ENCODE measurements around the gene MARCOL.
A peak's percentile ranks its signal among the peaks of the same experiment; 100 is the strongest.

The MARCOL gene, protein sequence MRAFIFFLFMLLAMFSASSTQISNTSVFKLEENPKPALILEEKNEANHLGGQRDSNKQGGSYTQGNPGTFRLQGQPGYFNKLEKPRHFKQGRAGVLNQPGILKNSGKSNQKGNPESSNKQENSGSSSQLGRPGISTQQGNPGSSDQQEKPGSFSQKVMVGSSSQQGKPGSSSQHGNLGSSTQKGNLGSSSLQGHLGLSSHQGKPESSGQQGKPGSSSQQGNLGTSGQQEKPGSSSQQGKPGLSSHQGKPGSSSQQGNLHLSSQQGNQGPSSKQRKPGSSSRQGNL

GRCh38 chr5:148238418-148238794 lies at the start of gene MARCOL:
MARCOL (plus strand) TSS chr5:148238525; CDS start chr5:148238598, 73 bp downstream.
- no peak for DNase-seq

- DNase-seq, result no peak
Observed at GRCh38 chr5:148191010-148191409, 47.3 kb upstream of the MARCOL start.

GRCh38 chr5:148193202-148193601 lies 45.1 kb upstream of the MARCOL start:
- DNase-seq, result no peak

GRCh38 chr5:148201151-148201550 lies 37.2 kb upstream of the MARCOL start:
- DNase-seq, result no peak

- DNase-seq, result no peak
Observed at GRCh38 chr5:148202531-148203203, 35.7 kb upstream of the MARCOL start, which contains the start of gene SPINK6. SPINK6 (plus strand) TSS chr5:148203042; CDS start chr5:148203097, 55 bp downstream.

DNA sequence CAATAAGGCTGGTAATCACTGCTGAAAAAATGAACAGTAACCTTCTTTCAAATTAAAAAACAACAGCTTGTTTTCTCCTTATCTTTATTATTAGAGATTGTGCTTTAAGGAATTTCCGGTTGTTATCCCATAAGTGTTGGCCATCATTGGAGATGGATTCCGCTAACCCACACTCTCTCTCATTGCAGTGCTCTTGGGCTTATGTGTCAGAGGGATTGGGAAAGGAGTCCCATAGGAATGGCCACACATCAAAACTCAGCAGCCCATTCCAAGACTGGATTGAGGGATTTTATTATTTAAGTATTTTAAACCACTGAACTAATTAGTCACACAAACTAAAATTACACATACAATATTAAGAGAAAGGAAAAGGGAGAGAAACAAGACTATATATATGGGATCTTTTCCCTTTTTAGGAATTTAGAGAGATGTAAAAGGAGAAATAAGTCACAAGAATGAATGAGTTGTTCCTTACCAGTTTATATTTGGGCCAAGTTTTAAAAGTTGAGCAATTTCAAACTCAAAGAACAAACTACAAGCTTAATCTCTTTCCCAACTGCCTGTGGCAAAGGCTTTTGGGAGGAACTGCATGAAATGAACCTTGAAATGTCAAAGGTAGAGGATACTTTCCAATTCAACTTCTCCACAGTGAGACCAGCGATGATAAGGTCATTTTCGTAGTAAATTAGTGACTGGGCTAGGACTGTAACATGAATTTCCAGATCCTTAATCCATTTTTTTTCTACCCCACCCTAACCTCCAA lies 33.1 kb upstream of the MARCOL start:
- no peak for DNase-seq

DNA sequence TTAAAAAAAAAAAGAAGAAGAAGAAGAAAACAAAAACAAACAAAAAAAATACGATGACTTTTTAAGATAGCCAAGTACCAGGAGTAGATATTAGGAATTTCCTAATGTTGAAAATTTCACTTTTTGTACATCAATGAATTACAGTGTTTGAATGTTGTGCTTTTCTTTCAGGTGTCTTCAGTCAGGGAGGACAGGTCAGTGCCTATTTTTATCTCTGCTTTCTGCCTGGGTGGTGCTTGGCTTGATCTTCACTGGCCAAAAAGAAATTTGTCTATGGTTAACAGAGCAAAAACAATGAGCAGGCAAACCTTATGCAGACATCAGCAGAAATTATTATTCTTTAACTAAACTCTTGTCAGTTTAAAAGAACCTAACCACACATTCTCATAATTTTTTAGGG lies 32.5 kb upstream of the MARCOL start:
- no peak for DNase-seq

- DNase-seq, result no peak
Observed at GRCh38 chr5:148206620-148207019, 31.7 kb upstream of the MARCOL start.

DNA sequence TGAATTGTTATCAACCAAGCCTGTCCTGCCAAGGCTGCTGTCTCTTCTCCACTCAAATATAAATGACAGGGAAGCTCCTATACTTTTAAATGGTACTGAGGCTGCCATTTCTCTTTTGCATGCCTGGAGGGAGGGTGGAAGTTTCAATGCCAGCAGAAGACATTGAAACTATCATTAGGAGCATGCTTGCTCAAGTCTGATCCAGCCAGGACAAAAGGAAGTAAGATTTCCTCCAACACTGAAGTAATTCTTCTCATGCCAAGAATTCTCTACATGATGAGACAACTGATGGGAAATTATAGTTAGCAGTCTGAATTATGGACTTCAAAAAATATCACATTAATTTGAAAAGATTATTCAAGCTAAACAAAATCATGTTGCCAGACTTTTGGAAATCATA lies 30.1 kb upstream of the MARCOL start:
- no peak for DNase-seq

- DNase-seq, result peak; percentile 75
Observed at GRCh38 chr5:148209151-148209770, 29.1 kb upstream of the MARCOL start.

- DNase-seq, result no peak
Observed at GRCh38 chr5:148214665-148215185, 23.6 kb upstream of the MARCOL start.

DNA sequence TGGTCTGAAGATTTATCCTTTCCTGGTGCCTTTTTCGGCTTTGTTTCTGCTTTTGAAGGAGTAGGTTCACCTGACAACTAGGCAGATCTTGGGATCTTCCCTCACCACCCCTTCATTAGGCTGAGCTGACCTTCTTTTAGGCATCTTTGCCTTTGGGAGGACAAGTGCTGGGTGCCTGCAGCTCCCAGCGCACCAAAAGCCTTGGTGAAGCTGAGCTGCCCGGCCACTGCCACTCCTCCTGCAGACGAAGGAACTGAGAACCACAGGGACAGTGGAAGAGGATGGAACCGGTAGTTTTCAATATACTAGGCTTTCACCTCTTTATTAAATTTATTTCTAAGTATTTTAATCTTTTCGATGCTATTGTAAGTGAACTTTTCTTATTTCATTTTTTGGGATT lies 16.8 kb upstream of the MARCOL start:
- no peak for DNase-seq

DNA sequence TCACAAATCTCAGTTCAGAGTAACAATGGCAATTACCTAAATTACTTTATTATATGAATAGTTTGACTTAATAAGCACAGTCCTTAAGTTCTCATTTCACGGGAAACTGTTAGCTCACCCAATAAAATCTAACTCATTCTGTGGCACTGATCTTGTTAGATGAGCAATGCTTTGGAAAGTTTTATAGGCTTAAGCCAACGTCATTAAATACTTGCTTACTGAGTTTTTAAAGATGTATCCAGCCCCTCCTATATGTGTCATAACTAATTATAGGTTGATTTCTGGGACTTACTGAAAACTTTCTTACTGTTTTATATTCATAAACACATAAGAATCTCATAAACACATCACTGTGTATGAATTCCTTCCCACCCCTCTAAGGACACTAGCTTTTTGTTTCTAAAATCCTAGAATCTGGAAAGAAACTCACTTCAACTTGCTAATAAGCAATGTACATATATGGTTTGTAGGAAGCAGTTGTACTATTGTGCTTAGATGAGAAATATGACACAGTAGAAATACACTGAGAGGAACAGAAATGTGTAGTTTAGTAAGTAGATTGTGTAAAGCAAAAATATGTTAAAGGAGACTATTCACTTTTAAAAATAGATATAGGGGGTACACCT lies 14.1 kb upstream of the MARCOL start:
- DNase-seq, result no peak

DNA sequence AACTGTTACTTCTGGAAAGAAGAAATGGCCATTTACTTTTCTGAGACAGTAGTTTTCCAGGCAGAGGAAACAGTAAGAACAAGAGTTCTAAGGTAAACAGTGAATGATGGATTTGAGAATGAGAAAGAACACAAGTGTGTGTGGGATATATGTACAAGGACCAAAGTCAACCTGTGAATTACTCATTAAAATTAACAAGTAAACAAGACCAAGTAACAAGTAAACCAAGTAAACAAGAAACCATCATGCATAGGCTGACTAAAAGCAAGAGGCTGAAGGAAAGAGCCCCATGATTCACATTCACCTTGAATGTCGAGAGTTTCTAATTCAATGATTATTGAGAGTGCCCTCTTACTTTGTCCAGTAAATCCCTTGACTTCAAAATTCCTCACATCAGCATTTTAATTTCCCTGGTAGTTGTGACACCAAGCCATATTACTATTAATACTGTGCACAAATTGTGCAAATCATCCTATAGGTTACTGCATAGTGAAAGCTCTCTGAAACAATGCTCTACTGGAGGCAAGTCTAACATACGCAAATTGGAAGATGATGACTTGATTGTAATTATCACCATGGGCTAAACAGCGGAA lies 9.8 kb upstream of the MARCOL start:
- no peak for DNase-seq

GRCh38 chr5:148229840-148230239 lies 8.5 kb upstream of the MARCOL start:
- no peak for DNase-seq

DNA sequence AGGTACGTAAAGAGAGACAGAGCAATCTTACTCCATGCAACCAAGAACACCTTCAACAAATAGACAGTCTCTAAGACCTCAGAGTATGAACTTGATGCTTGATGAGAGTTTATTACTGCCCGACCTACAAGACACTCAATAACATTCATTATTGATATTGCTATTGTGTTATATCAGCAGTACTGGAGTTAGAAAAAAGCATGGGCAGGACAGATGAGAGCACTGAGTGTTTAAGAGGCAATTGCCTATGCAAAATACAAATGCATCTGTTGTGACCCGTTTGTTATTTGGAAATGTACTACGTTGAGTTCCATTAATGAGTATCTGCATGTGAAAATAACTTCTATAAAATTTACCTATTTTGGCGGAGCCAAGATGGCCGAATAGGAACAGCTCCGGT lies 8.1 kb upstream of the MARCOL start:
- DNase-seq, result no peak

GRCh38 chr5:148237785-148238417 lies 424 bp upstream of the MARCOL start:
- DNase-seq, result no peak

- DNase-seq, result no peak
Observed at GRCh38 chr5:148248894-148249293, 10.6 kb downstream of the MARCOL start.

- no peak for DNase-seq
Observed at GRCh38 chr5:148255456-148255855, 17.1 kb downstream of the MARCOL start.

- DNase-seq, result no peak
Observed at GRCh38 chr5:148259288-148259687, 21.0 kb downstream of the MARCOL start.

- no peak for DNase-seq
Observed at GRCh38 chr5:148261221-148261620, 22.9 kb downstream of the MARCOL start.

GRCh38 chr5:148267962-148268361 lies 29.6 kb downstream of the MARCOL start:
- DNase-seq, result peak; percentile 10

Data from DMS53 (cell line).